Measurements from ENCODE around the gene IGDCC3. TPM values are rescaled to one million over a fixed set of nuclear protein-coding genes. Genes with fewer than 3 reads are reported as not detected.
"Not testable (repeated sequence)": the region's sequence is repeated elsewhere in the genome, so short reads cannot be mapped to it uniquely, and the experiment has no call there.

Gene IGDCC3
- polyA plus RNA-seq, 1 donor from 2014 or later = 14.4 TPM

DNA sequence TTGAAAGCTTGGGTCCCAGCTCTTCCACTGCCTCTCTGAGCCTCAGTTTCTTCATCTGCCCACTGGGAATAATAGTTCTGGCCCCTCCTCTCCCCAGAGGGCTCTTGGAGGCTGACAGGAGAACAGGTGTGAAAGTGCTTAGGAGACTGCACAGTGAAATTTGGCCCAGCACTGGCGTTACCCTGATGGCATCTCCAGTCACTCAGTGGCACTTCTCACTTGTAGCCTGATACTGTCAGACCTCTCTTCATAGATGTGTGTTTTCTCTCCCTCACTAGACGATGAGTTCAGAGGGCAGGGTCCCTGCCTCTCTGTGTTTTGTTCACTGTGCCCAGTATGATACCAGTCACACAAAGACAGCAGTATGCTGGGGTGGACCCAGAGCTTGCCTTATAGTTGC is 22.2 kb upstream of the IGDCC3 start:
- H3F3A ChIP-seq (ENCODE audit: insufficient read depth, low read length, poor library complexity, severe bottlenecking) = no peaks in the 10 kb centered on the region
- no peaks in the 10 kb centered on the region for H3K9me2 ChIP-seq (ENCODE audit: insufficient read depth, low read length)
- no peaks in the 10 kb centered on the region for H3K79me2 ChIP-seq (replicated peaks; ENCODE audit: insufficient read depth, low read length)
- no peaks in the 10 kb centered on the region for H3K9me3 ChIP-seq (ENCODE audit: low read length)
- TF ChIP-seq, protein P1, sequence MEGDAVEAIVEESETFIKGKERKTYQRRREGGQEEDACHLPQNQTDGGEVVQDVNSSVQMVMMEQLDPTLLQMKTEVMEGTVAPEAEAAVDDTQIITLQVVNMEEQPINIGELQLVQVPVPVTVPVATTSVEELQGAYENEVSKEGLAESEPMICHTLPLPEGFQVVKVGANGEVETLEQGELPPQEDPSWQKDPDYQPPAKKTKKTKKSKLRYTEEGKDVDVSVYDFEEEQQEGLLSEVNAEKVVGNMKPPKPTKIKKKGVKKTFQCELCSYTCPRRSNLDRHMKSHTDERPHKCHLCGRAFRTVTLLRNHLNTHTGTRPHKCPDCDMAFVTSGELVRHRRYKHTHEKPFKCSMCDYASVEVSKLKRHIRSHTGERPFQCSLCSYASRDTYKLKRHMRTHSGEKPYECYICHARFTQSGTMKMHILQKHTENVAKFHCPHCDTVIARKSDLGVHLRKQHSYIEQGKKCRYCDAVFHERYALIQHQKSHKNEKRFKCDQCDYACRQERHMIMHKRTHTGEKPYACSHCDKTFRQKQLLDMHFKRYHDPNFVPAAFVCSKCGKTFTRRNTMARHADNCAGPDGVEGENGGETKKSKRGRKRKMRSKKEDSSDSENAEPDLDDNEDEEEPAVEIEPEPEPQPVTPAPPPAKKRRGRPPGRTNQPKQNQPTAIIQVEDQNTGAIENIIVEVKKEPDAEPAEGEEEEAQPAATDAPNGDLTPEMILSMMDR (IDR thresholded peaks at IDR 0.05; ENCODE audit: poor library complexity, severe bottlenecking) = no peak
- TF ChIP-seq RAD21 (conservative IDR thresholded peaks at IDR 0.05) = no peak
- no peak for TF ChIP-seq EZH2 (IDR thresholded peaks at IDR 0.05; ENCODE audit: borderline replicate concordance, insufficient read depth, low read length, poor library complexity, severe bottlenecking)
- TF ChIP-seq, protein P2, sequence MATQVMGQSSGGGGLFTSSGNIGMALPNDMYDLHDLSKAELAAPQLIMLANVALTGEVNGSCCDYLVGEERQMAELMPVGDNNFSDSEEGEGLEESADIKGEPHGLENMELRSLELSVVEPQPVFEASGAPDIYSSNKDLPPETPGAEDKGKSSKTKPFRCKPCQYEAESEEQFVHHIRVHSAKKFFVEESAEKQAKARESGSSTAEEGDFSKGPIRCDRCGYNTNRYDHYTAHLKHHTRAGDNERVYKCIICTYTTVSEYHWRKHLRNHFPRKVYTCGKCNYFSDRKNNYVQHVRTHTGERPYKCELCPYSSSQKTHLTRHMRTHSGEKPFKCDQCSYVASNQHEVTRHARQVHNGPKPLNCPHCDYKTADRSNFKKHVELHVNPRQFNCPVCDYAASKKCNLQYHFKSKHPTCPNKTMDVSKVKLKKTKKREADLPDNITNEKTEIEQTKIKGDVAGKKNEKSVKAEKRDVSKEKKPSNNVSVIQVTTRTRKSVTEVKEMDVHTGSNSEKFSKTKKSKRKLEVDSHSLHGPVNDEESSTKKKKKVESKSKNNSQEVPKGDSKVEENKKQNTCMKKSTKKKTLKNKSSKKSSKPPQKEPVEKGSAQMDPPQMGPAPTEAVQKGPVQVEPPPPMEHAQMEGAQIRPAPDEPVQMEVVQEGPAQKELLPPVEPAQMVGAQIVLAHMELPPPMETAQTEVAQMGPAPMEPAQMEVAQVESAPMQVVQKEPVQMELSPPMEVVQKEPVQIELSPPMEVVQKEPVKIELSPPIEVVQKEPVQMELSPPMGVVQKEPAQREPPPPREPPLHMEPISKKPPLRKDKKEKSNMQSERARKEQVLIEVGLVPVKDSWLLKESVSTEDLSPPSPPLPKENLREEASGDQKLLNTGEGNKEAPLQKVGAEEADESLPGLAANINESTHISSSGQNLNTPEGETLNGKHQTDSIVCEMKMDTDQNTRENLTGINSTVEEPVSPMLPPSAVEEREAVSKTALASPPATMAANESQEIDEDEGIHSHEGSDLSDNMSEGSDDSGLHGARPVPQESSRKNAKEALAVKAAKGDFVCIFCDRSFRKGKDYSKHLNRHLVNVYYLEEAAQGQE (IDR thresholded peaks at IDR 0.05; ENCODE audit: borderline replicate concordance) = no peak
- TF ChIP-seq POLR2AphosphoS5 (IDR thresholded peaks at IDR 0.05) = no peak
- no peak for TF ChIP-seq SMC3 (conservative IDR thresholded peaks at IDR 0.05; ENCODE audit: poor library complexity)
- TF ChIP-seq MXI1 (conservative IDR thresholded peaks at IDR 0.05; ENCODE audit: poor library complexity, severe bottlenecking) = no peak
- no peak for TF ChIP-seq EP300 (conservative IDR thresholded peaks at IDR 0.05; ENCODE audit: poor library complexity, severe bottlenecking)
- no peak for TF ChIP-seq TAF1 (IDR thresholded peaks at IDR 0.05; ENCODE audit: low read depth)
- no peak overlapping the region for H3K4me2 ChIP-seq (ENCODE audit: low read length)
- no peak overlapping the region for H3K4me3 ChIP-seq (ENCODE audit: low read length)
- no peak overlapping the region for H3K27ac ChIP-seq (ENCODE audit: low read length)
- H3K9ac ChIP-seq (ENCODE audit: low read length) = no peak overlapping the region
- H4K20me1 ChIP-seq (ENCODE audit: insufficient read depth) = no peaks in the 10 kb centered on the region
- no peak overlapping the region for H2AFZ ChIP-seq (ENCODE audit: low read depth, low read length)
- H3K36me3 ChIP-seq (ENCODE audit: insufficient read depth, low read length) = no peaks in the 10 kb centered on the region
- no peaks in the 10 kb centered on the region for H3K27me3 ChIP-seq (ENCODE audit: insufficient read depth, low read depth, low read length)

DNA sequence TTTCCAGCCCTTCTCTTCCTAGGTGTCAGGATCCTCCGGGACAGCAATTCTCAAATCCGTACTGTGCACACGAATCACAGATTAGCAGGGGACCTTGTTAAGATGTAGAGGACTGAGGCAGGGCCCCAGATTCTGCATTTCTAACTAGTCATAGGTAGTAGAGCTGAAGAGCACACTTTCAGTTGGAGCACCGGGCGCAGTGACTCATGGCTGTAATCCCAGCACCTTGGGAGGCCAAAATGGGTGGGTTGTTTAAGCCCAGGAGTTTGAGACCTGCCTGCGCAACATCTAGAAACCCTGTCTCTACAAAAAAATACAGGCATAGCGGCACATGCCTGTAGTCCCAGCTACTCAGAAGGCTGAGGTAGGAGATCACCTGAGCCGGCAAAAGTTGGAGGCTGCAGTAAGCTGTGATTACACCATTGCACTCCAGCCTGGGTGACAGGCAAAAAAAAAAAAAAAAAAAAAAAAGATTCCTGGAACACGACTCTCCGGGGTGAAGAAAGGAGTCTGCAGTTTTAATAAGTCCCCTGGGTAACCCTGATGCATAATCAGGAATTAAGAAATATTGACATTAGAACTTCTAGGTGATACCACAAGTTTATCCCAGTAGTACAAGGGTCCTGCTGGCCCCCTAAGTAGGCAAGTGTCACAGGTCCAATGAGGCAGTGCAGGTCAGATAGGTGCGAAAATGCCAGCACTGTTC is 21.4 kb upstream of the IGDCC3 start:
- H3K9me2 ChIP-seq (ENCODE audit: insufficient read depth, low read length) = no peaks in the 10 kb centered on the region
- H3K9ac ChIP-seq (ENCODE audit: low read length) = no peak overlapping the region
- H4K20me1 ChIP-seq (ENCODE audit: insufficient read depth) = no peaks in the 10 kb centered on the region
- H3K27ac ChIP-seq (ENCODE audit: low read length) = no peak overlapping the region
- H3K9me3 ChIP-seq (ENCODE audit: low read length) = no peaks in the 10 kb centered on the region
- H3K4me2 ChIP-seq (ENCODE audit: low read length) = no peak overlapping the region
- no peak overlapping the region for H2AFZ ChIP-seq (ENCODE audit: low read depth, low read length)
- H3K4me3 ChIP-seq (ENCODE audit: low read length) = no peak overlapping the region
- no peaks in the 10 kb centered on the region for H3K79me2 ChIP-seq (replicated peaks; ENCODE audit: insufficient read depth, low read length)
- H3F3A ChIP-seq (ENCODE audit: insufficient read depth, low read length, poor library complexity, severe bottlenecking) = no peaks in the 10 kb centered on the region
- no peaks in the 10 kb centered on the region for H3K36me3 ChIP-seq (ENCODE audit: insufficient read depth, low read length)
- TF ChIP-seq TAF1 (IDR thresholded peaks at IDR 0.05; ENCODE audit: low read depth) = no peak
- TF ChIP-seq, protein P1 (IDR thresholded peaks at IDR 0.05; ENCODE audit: poor library complexity, severe bottlenecking) = no peak
- TF ChIP-seq SMC3 (conservative IDR thresholded peaks at IDR 0.05; ENCODE audit: poor library complexity) = no peak
- TF ChIP-seq, protein P2 (IDR thresholded peaks at IDR 0.05; ENCODE audit: borderline replicate concordance) = no peak
- TF ChIP-seq EP300 (conservative IDR thresholded peaks at IDR 0.05; ENCODE audit: poor library complexity, severe bottlenecking) = no peak
- no peak for TF ChIP-seq EZH2 (IDR thresholded peaks at IDR 0.05; ENCODE audit: borderline replicate concordance, insufficient read depth, low read length, poor library complexity, severe bottlenecking)
- TF ChIP-seq POLR2AphosphoS5 (IDR thresholded peaks at IDR 0.05) = no peak
- TF ChIP-seq MXI1 (conservative IDR thresholded peaks at IDR 0.05; ENCODE audit: poor library complexity, severe bottlenecking) = no peak
- TF ChIP-seq RAD21 (conservative IDR thresholded peaks at IDR 0.05) = no peak
- H3K27me3 ChIP-seq (ENCODE audit: insufficient read depth, low read depth, low read length) = no peaks in the 10 kb centered on the region

DNA sequence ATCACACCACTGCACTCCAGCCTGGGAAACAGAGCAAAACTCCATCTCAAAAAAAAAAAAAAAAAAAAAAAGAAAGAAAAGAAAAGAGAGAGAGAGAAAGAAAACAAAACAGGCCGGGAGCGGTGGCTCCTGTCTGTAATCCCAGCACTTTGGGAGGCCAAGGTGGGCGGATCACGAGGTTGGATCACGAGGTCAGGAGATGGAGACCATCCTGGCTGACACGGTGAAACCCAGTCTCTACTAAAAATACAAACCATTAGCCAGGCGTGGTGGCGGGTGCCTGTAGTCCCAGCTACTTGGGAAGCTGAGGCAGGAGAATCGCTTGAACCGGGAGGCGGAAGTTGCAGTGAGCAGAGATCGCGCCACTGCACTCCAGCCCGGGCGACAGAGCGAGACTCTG is 20.7 kb upstream of the IGDCC3 start:
- not testable (repeated sequence) for H3K9me2 ChIP-seq (ENCODE audit: insufficient read depth, low read length); H3K4me2 ChIP-seq (ENCODE audit: low read length); H3K27ac ChIP-seq (ENCODE audit: low read length); H3K36me3 ChIP-seq (ENCODE audit: insufficient read depth, low read length); H3K4me3 ChIP-seq (ENCODE audit: low read length); H3K9me3 ChIP-seq (ENCODE audit: low read length); H3K27me3 ChIP-seq (ENCODE audit: insufficient read depth, low read depth, low read length); H2AFZ ChIP-seq (ENCODE audit: low read depth, low read length); H4K20me1 ChIP-seq (ENCODE audit: insufficient read depth); H3K79me2 ChIP-seq (replicated peaks; ENCODE audit: insufficient read depth, low read length); H3F3A ChIP-seq (ENCODE audit: insufficient read depth, low read length, poor library complexity, severe bottlenecking); H3K9ac ChIP-seq (ENCODE audit: low read length)
